MCF 10A (cell line): ENCODE data around the gene FAF1. TPM values are rescaled to one million over a fixed set of nuclear protein-coding genes. Genes with fewer than 3 reads are reported as not detected.

Experiments
- BruUV-seq: library from RNA; stranded (reverse); fragments of 400-500 nt; replicated peaks from 2 replicates; lab custom pipeline; 2021; lab: Mats Ljungman, UMichigan
- CTCF ChIA-PET: fragments of 300-600 bp; sonication (Branson Sonifier 250); formaldehyde crosslinking; extraction: SDS; loops from one replicate; lab custom pipeline; 2021; ENCODE audit warnings: antibody characterized with exemption, inconsistent platforms; lab: Yijun Ruan, JAX
- POLR2A ChIA-PET: fragments of 300-600, 350-650 bp; sonication (Branson Sonifier 250); formaldehyde crosslinking; extraction: SDS; loops from one replicate; lab custom pipeline; 2020; ENCODE audit warnings: antibody characterized with exemption, inconsistent platforms; lab: Yijun Ruan, JAX
- DNase-seq: peaks from one replicate; pipeline ENCODE4 v3.0.0-alpha.2; 2018; ENCODE audit not compliant: unreplicated experiment
- H3K27ac Mint-ChIP-seq: one replicate; pipeline ENCODE4 v1.8.0; 2022; ENCODE audit warnings: mild to moderate bottlenecking, low read depth, mixed read lengths; ENCODE audit not compliant: unreplicated experiment
- H3K27me3 Mint-ChIP-seq: one replicate; pipeline ENCODE4 v1.8.0; 2022; ENCODE audit warnings: mixed read lengths; ENCODE audit not compliant: insufficient read depth, unreplicated experiment
- H3K36me3 Mint-ChIP-seq: one replicate; pipeline ENCODE4 v1.8.0; 2022; ENCODE audit warnings: mild to moderate bottlenecking, moderate library complexity, mixed read lengths; ENCODE audit not compliant: insufficient read depth, unreplicated experiment
- H3K4me1 Mint-ChIP-seq: one replicate; pipeline ENCODE4 v1.8.0; 2022; ENCODE audit warnings: mixed read lengths; ENCODE audit not compliant: insufficient read depth, unreplicated experiment
- H3K4me3 Mint-ChIP-seq: one replicate; pipeline ENCODE4 v1.8.0; 2022; ENCODE audit warnings: mild to moderate bottlenecking, moderate library complexity, mixed read lengths; ENCODE audit not compliant: unreplicated experiment
- H3K9me3 Mint-ChIP-seq: one replicate; pipeline ENCODE4 v1.8.0; 2022; ENCODE audit warnings: mixed read lengths; ENCODE audit not compliant: unreplicated experiment
- intact Hi-C: fragments of 100-400 bp; cut with micrococcal nuclease; formaldehyde crosslinking; loops from 2 replicates; pipeline ENCODE4 v1.14.1; 2022
- total RNA-seq: library from RNA; stranded (reverse); gene quantifications from 2 replicates; pipeline ENCODE4 v1.2.3, GENCODE V29; 2022
- TF ChIP-seq, protein P1 (sequence below): fragments of 200-600 bp; IDR thresholded peaks from one replicate; pipeline ENCODE4 v1.8.0; 2022; ENCODE audit warnings: antibody characterized with exemption, mild to moderate bottlenecking; ENCODE audit not compliant: unreplicated experiment

Gene FAF1
- total RNA-seq, 1 experiment from 2014 or later, result 93.2 TPM

DNA sequence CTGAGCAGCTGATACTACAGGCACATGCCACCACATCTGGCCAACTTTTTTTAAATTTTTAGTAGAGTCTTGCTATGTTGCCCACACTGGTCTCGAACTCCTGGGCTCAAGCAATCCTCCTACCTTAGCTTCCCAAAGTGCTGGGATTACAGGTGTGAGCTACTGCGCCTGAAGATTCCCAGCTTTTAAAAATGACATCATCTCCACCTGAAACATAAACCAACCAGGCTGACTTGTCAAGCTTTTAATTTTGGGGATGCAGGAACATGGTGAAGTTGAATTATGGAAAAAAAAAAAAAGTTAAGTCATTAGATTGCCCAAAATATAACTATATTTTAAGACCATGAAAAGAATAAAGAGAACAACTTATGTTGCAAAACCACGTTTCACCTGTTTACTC is 350.6 kb downstream of the FAF1 start:
- H3K27ac Mint-ChIP-seq, result no peak overlapping the region
- TF ChIP-seq, protein P1, sequence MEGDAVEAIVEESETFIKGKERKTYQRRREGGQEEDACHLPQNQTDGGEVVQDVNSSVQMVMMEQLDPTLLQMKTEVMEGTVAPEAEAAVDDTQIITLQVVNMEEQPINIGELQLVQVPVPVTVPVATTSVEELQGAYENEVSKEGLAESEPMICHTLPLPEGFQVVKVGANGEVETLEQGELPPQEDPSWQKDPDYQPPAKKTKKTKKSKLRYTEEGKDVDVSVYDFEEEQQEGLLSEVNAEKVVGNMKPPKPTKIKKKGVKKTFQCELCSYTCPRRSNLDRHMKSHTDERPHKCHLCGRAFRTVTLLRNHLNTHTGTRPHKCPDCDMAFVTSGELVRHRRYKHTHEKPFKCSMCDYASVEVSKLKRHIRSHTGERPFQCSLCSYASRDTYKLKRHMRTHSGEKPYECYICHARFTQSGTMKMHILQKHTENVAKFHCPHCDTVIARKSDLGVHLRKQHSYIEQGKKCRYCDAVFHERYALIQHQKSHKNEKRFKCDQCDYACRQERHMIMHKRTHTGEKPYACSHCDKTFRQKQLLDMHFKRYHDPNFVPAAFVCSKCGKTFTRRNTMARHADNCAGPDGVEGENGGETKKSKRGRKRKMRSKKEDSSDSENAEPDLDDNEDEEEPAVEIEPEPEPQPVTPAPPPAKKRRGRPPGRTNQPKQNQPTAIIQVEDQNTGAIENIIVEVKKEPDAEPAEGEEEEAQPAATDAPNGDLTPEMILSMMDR, result no peak
- H3K4me1 Mint-ChIP-seq, result peaks cover 7% of the 10 kb centered on the region
- no peaks in the 10 kb centered on the region for H3K9me3 Mint-ChIP-seq
- H3K4me3 Mint-ChIP-seq, result no peak overlapping the region
- DNase-seq, result no peak
- CTCF ChIA-PET, result interaction anchor here (0.8 to 5.5 kb wide), 6 partner anchors 11 to 241 kb away, joined by 3 to 48 read pairs (median 4); no protein-coding TSS in a partner anchor
- H3K27me3 Mint-ChIP-seq, result no peaks in the 10 kb centered on the region
- H3K36me3 Mint-ChIP-seq, result peaks cover 2% of the 10 kb centered on the region
- POLR2A ChIA-PET, result interaction anchor here (0.8 to 1.1 kb wide), 2 partner anchors 9 to 95 kb away, joined by 3 to 5 read pairs; no protein-coding TSS in a partner anchor
- intact Hi-C loops, result no loop called here
- no TSS peak for BruUV-seq

DNA sequence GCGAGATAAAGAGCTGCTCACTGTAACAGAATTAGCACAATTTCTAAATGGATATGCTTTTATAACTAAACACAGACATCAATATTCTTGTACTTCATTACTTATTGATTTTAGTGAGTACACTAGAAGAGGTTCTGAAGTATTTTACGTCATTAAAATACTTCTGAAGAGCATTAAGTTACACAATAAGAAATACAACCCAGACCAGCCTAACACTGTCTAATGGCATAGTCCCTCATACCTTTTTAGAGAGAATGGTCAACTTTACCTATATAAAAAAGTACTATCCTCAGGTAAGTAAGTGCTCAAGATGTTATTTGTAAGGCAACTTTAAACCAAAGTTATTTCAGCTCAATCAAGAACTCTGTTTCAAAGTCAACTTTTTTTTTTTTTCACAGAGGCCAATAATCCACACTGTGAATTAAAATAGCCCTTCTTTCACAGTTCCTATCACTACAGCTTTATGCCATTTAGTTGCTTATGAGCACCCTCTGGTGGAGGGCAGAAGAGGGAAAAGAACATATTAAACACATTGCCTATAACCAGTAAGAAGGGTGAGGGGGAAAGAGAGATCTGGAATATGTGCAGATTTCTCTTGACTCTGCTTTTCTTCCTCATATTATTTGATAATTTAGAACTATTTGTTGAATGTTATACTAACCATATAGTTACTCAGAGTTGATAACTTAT is 354.7 kb downstream of the FAF1 start:
- intact Hi-C loops, result loop anchor here (1.0 kb wide), 1 partner anchor 237 kb away; no protein-coding TSS in a partner anchor
- Mint-ChIP-seq H3K9me3 (no peaks in the 10 kb centered on the region), H3K4me3 (no peak overlapping the region), H3K27ac (no peak overlapping the region), H3K27me3 (no peaks in the 10 kb centered on the region), H3K4me1 (peaks cover 20% of the 10 kb centered on the region), H3K36me3 (peaks cover 5% of the 10 kb centered on the region)
- DNase-seq, result peak; percentile 70
- POLR2A ChIA-PET, result interaction anchor here (1.5 to 3.3 kb wide), 3 partner anchors 15 to 103 kb away, joined by 3 to 14 read pairs (median 9); no protein-coding TSS in a partner anchor
- CTCF ChIA-PET, result interaction anchor here (0.6 to 6.1 kb wide), 26 partner anchors 10 to 251 kb away, joined by 3 to 48 read pairs (median 4); no protein-coding TSS in a partner anchor
- no TSS peak for BruUV-seq
- TF ChIP-seq, protein P1, result peak; percentile 56

DNA sequence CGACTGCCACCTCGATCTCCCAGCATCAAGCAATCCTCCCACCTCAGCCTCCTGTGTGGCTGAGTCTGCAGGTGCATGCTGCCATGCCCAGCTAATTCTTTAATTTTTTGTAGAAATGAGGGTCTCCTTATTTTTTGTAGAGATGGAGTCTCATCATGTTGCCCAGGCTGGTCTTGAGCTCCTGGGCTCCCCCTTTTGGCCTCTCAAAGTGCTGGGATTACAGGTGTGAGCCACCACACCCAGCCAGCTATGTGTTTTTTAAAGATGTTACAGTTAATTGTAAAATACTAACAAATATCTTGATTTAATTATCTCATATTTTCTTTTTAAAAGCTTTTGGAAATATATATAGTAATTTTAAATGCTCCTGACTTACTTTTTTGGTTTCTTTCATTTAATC is 355.5 kb downstream of the FAF1 start:
- POLR2A ChIA-PET, result interaction anchor here (0.9 to 3.3 kb wide), 5 partner anchors 9 to 102 kb away, joined by 3 to 14 read pairs (median 3); no protein-coding TSS in a partner anchor
- BruUV-seq, result no TSS peak
- TF ChIP-seq, protein P1, result no peak
- no peaks in the 10 kb centered on the region for H3K9me3 Mint-ChIP-seq
- CTCF ChIA-PET, result interaction anchor here (0.6 to 6.1 kb wide), 17 partner anchors 8 to 236 kb away, joined by 3 to 48 read pairs (median 5); no protein-coding TSS in a partner anchor
- H3K27me3 Mint-ChIP-seq, result no peaks in the 10 kb centered on the region
- H3K27ac Mint-ChIP-seq, result peak overlapping the region; percentile 93
- peaks cover 5% of the 10 kb centered on the region for H3K36me3 Mint-ChIP-seq
- DNase-seq, result no peak
- H3K4me1 Mint-ChIP-seq, result peaks cover 19% of the 10 kb centered on the region
- intact Hi-C loops, result no loop called here
- H3K4me3 Mint-ChIP-seq, result no peak overlapping the region
